ENCODE measurements around the gene SPTB.

SPTB gene

DNA sequence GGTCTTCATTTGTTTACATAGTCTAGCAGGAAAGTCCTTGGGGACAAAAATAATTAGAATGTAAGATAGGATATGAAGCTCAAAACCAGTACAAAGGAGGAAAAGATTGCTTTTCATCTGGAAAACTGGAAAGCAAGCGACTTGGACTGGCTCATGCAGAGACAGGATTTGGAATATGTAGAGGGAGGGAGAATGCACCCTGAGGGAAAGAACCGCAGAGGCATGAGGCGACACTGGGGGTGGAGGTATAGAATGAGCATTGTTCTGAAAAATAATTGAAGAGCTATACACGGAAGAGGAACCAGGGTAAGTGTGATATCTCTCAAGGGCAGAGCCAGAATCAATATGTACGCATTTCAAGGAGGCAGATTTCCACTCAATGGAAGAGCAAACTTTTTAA is 90.0 kb downstream of the SPTB start:
- no peak for DNase-seq (ENCODE audit: low spot score)

DNA sequence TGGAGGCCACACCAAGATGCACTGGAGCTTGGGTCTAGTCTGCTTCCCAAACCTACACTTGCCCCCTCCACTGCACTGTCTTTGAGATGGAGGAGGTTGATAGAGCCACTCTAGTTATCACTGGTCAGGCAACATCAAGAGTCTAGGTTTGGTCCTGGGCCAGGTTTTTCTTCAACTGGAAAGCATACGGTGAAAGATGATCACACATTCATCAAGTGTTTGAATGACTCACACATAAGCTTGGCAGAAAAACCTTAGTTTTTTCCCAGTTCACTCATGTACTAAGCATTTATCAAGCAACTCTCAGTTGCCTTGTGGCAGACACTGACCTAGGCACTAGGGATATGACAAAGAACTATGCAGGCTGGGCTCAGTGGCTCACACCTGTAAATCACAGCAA is 91.0 kb downstream of the SPTB start:
- peak; percentile 88 for DNase-seq (ENCODE audit: low spot score)

DNA sequence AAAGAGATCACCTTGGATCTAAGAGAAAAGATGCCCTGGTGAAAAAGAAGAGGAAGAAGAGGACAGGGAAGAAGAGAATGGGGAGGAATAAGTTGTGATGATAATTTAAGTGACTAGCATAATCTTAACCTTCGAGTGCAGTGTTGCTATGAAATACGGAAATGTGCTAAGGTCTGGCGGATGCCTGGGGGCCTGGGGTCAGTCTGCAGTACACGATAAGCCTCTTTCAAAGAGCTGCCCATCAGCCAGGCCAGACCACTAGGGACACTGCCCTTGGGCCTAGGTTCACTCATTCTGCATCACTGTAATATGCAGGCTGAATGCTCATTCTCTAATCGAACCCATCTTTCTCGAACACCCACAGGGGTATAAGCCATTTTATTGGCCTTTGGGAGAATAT is 92.1 kb downstream of the SPTB start:
- DNase-seq (ENCODE audit: low spot score) = no peak

DNA sequence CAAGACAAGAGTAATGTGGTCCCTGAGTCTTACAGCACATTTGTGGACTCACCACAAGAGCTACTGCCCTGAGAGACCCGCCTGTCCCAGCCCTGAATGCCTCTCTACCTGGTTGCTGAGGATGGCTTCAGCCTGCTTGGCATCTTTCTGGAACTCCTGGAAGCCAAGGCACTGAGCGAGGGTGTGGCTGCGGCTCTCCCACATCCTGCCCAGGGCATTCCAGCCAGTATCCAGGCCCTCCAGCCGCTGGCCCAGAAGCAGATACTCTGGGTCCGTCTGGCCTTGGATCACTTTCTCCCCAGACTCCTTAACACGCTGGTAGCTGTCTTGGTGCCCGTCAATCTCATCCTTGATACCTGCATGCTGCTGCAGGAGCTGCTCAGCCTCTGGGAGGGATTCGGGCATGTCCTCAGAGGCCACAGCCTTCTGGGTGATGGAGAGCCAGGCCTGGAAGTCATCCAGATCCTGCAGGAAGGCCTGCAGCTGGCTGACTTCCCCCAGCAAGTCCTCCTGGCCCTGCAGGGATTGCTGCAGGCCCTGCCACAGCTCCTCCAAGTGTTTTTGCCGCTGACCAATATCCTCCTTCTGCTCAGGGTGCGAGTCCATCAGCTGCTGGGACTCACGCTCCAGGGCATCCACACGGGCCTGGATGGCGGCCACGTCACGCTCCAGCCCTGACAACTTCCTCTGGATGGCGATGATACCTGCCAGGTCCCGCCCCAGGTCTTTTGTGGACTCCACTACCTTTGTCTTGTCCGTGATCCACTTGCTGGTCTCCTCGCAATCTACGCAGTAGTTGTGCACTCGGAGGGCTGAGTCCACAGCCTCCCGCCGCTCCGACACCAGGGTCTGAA is 93.2 kb downstream of the SPTB start:
- peak; percentile 74 for DNase-seq (ENCODE audit: low spot score)

DNA sequence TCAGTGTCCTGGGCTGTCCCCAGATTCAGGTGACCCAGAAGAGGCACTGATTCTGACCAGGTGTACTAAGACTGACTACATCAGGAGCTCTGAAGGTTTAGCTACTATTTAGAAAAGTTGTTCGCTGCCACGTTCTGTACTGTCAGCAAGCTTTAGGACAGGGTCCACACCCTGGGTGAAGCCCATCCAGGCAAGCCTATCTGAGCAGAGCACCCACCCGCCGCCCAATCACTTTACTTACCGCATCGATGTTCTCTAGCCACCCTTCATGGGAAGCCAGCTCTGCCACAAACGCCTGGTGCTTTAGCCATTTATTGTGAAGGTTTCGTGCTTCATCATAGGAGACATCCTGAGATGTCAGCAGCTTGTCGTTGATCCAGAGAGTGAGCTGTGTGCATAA is 95.7 kb downstream of the SPTB start:
- DNase-seq (ENCODE audit: low spot score) = no peak

GRCh38 chr14:64782196-64782595 is 97.5 kb downstream of the SPTB start:
- no peak for DNase-seq (ENCODE audit: low spot score)

- DNase-seq (ENCODE audit: low spot score) = no peak
Observed at GRCh38 chr14:64779472-64779871, 100.2 kb downstream of the SPTB start.

DNA sequence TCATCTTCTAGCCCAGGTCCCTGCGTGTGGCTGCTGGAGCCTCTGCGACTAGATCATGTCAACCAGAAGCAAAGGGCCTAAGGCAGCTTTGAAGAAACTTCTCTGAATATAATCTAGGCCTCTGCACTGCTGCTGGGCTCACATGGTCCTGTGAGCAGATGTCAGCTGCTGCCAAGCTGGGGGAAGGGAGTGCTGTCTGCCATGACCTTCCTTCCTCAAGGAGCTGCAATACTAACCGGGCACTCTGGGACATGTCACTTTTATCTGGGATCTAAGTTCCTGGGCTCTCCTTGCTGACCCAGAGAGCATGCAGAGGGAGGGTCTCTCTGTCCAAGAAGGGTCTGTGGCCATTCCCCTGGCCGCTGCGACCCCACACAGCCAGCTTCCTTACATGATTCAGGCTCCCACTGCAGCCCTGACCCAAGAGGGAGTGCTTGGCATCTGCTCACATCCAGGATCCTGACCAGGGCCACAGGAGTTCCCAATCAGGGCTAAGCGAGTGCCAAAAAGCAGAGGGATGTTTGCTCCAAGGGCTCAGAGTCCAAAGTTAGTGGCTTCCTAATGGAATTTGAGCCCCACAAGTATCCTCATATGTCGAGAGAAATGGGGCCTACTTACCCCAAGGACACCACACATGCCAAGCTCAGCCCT is 101.5 kb downstream of the SPTB start:
- no peak for DNase-seq (ENCODE audit: low spot score)

- no peak for DNase-seq (ENCODE audit: low spot score)
Observed at GRCh38 chr14:64777461-64777860, 102.2 kb downstream of the SPTB start.

- DNase-seq (ENCODE audit: low spot score) = no peak
Observed at GRCh38 chr14:64775081-64775777, 104.5 kb downstream of the SPTB start.

DNA sequence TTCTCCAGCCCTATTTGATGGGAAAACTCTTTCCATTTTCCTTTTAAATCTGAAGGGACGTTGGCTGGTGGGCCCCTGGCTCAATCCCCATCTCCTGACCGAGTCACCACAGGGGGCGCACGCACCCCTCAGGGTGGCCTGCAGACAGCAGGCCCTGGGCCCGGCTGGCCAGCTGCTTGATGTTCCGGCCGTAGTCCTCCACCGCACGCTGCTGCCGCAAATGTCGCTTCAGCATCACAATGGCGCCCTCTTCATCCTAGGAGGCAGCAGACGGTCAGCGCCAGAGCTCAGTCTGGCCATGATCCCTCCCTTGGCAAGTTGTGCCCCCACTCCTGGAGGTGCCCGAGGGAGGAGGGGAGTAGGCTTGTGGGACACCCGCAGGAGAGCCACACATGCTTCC is 105.4 kb downstream of the SPTB start:
- DNase-seq (ENCODE audit: low spot score) = no peak

- no peak for DNase-seq (ENCODE audit: low spot score)
Observed at GRCh38 chr14:64773577-64773976, 106.1 kb downstream of the SPTB start.

- no peak for DNase-seq (ENCODE audit: low spot score)
Observed at GRCh38 chr14:64773046-64773445, 106.7 kb downstream of the SPTB start.

DNA sequence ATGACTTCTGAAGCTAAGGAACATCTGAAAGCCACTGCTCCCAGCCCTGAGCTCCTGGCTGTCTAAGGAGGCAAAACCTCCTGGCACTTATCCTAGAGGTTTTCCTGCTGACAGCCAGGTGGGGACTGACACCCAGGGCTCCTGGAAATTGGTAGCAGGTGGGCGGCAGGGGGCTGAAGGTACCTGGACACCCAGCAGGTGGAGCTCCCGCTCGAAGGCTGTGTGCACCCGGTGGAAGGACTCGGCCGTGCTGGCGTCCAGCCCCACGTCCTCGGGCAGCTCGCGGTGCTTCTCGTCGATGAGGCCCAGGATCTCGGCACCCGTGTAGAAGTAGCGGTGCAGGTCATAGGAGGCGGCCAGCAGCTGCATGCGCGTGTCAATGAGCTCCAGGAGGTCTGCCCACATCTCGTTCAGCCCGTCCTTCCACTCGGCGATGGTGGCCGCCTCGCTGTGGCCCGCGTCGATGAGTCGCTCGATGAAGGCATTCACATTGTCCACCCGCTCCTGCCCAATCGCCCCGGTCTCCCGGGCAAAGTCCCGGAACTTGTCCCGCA is 107.2 kb downstream of the SPTB start:
- DNase-seq (ENCODE audit: low spot score) = no peak

DNA sequence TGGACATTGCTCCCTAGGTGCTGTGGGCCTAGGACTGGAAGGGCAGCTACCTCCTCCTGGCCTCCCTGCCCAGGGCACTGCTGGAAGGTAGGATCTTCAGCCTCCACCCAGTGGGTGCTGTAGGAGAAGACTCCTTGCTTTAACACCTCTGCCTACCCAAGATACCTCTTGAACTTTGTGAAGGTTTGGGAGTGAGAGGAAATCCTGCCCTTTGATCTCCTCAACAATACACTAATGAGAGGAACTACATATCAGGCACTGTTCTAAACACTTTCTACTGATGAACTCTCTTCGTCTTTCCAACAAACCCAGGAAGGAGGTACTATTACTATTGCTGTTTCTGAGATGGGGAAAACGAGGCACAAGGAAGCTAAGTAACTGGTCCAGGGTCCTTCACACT is 108.5 kb downstream of the SPTB start:
- DNase-seq (ENCODE audit: low spot score) = no peak

DNA sequence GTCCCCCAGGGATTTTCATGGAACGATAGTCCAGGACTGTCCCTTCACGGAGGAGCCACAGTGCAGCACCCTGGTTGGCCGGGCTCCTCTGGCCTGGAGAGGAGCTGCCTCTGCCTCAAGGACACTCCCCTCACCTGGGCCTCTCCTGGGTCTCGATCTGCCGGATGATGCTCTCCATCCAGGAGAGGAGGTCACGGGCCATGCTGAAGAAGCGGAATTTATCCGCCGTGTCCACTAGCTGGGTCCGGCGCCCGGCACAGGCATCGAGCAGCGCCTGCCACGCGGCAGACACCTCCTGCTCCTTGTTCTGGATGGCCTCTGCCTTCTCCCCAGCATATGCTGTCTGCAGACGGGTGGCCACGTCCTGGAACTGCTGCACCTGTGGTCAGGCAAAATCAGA is 109.0 kb downstream of the SPTB start:
- DNase-seq (ENCODE audit: low spot score) = no peak

DNA sequence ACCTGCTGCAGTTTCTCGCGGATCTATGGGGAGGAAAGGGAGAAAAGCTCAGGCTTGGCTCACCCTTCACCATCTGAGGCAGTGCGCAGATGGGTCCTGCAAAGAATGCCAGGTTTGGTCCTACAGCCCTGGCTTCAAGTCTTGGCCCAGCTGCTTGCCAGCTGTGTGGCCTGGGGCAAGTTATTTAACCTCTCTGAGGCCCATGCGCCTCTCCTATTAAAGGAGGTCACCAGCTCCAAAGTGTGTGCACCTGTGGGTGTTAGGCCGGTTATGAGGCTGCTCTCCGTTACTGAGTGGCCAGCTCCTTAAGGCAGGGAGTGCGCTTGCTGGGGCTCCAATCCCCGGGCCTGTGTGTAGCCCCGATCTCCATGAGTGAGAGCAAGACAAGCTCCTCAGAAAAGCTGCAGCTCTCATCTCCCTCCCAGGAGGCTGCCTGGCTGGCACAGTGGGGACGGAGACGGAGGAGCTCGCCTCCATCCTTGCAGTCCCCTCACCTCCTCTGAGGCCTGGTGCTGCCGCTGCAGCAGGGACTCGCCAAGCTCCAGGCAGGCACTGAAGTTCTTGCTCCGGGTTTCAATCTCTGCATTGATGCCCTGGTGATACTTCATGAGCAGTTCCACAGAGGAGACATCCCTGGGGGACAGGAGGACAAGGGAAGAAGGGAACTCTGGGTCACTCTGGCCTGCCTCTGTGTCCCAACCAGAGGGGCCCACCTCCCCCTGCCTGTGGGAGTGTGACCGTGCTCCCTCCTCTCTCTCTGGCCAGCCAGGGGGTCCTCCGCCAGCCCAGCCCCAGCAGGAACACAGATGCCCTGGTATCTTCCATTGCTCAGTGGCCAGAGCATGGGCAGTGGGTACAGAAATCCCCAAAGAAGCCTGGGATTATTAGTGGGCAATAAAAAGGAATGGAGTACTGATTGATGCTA is 110.3 kb downstream of the SPTB start:
- DNase-seq (ENCODE audit: low spot score) = no peak

- no peak for DNase-seq (ENCODE audit: low spot score)
Observed at GRCh38 chr14:64768401-64769095, 111.2 kb downstream of the SPTB start.

DNA sequence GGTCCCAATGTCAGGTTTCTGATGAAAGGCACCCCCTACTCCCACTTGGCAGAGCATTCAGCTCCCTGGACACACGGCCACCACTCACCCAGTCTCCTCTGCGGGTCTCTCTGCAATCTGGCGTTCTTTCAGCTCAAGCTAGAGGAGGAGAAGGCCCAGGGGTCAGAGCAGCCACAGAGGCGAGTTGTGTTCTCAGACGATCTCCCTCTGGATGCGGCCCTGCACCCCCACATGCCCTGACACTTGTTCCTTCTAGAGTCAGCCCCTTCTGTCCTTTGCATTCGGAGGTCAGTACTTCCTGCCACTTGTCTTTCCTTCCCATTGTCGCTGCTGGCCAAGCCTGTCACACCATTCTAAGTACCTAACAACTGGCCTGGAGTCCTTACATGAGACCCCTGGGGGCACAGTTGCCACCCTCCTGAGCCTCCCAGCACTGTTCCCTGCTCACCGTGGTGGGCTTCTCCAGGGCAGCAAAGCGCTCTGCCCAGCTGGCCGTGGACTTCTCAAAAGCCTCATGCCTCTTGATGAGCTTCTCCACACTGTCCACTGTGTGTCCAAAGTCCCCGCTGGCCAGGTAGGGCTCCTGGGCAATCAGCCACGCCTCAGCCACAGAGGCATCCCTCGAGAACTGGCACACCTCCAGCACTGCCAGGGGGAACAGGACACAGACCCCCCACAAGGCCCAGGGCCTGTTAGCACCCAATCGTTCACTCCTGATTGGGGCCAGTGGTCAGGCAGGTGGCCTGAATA is 112.3 kb downstream of the SPTB start:
- DNase-seq (ENCODE audit: low spot score) = no peak

GRCh38 chr14:64766430-64767151 is 113.1 kb downstream of the SPTB start:
- no peak for DNase-seq (ENCODE audit: low spot score)
